GM06990 (cell line): Measurements from ENCODE around the gene CCDC57.

Experiments used
- DNase-seq: peaks from one replicate; pipeline ENCODE4 v3.0.0-alpha.2; 2011; ENCODE audit not compliant: insufficient read length; ENCODE audit errors: extremely low read depth
- H3K27me3 ChIP-seq: replicated peaks from 2 replicates; pipeline ENCODE4 v1.6.0; 2011; ENCODE audit warnings: low read length; ENCODE audit not compliant: control insufficient read depth, insufficient read depth
- H3K36me3 ChIP-seq: 2 replicates; pipeline ENCODE4 v1.5.1; 2011; ENCODE audit warnings: low read length; ENCODE audit not compliant: control insufficient read depth, insufficient read depth
- H3K4me3 ChIP-seq: replicated peaks from 2 replicates; pipeline ENCODE4 v1.5.1; 2011; ENCODE audit warnings: low read depth, mild to moderate bottlenecking, control low read depth, low read length
- CTCF ChIP-seq: IDR thresholded peaks from 2 replicates; pipeline ENCODE4 v1.5.1; 2011; ENCODE audit warnings: low read length, control low read depth, mild to moderate bottlenecking, inconsistent platforms; ENCODE audit not compliant: insufficient read depth, poor library complexity, severe bottlenecking

The CCDC57 gene

GRCh38 chr17:82228842-82229697, 16.4 kb upstream of the CCDC57 start, which contains the start of gene SLC16A3:
TSS of gene SLC16A3 (plus strand) at chr17:82229042. CDS start at chr17:82236009, 6,967 bp downstream.
- Histone ChIP-seq H3K4me3 (peak within 1 kb of the TSS; percentile 76), H3K36me3 (no peaks in the 10 kb centered on the region), H3K27me3 (no peaks in the 10 kb centered on the region)
- TF ChIP-seq CTCF: no peak
- DNase-seq: peak; percentile 86

- peak; percentile 78 for DNase-seq
- no peaks in the 10 kb centered on the region for H3K36me3 ChIP-seq
- H3K27me3 ChIP-seq: no peaks in the 10 kb centered on the region
- H3K4me3 ChIP-seq: peak overlapping the region; percentile 76
- TF ChIP-seq CTCF: no peak
Observed at GRCh38 chr17:82228278-82228841, 15.7 kb upstream of the CCDC57 start.

- Histone ChIP-seq H3K36me3 (no peaks in the 10 kb centered on the region), H3K27me3 (no peaks in the 10 kb centered on the region), H3K4me3 (peak overlapping the region; percentile 76)
- TF ChIP-seq CTCF: no peak
- DNase-seq: peak; percentile 37
Observed at GRCh38 chr17:82227629-82228277, 15.1 kb upstream of the CCDC57 start.

GRCh38 chr17:82226809-82227628, 14.4 kb upstream of the CCDC57 start:
- no peak for TF ChIP-seq CTCF
- peak; percentile 17 for DNase-seq
- no peak overlapping the region for H3K4me3 ChIP-seq
- no peaks in the 10 kb centered on the region for H3K36me3 ChIP-seq
- H3K27me3 ChIP-seq: no peaks in the 10 kb centered on the region

GRCh38 chr17:82226146-82226808, 13.6 kb upstream of the CCDC57 start:
- no peak for TF ChIP-seq CTCF
- Histone ChIP-seq H3K4me3 (no peak overlapping the region), H3K36me3 (no peaks in the 10 kb centered on the region), H3K27me3 (no peaks in the 10 kb centered on the region)
- DNase-seq: peak; percentile 10
